NCI-H1417 treated with DMSO at 0.1 percent for 48 hours (cell line): ENCODE measurements around the gene DPEP3.
"Not testable (repeated sequence)": the region's sequence is repeated elsewhere in the genome, so short reads cannot be mapped to it uniquely, and the experiment has no call there.

Source experiments
- DNase-seq: peaks from one replicate; lab custom pipeline; 2025; lab: John Stamatoyannopoulos, UW

The DPEP3 gene, protein sequence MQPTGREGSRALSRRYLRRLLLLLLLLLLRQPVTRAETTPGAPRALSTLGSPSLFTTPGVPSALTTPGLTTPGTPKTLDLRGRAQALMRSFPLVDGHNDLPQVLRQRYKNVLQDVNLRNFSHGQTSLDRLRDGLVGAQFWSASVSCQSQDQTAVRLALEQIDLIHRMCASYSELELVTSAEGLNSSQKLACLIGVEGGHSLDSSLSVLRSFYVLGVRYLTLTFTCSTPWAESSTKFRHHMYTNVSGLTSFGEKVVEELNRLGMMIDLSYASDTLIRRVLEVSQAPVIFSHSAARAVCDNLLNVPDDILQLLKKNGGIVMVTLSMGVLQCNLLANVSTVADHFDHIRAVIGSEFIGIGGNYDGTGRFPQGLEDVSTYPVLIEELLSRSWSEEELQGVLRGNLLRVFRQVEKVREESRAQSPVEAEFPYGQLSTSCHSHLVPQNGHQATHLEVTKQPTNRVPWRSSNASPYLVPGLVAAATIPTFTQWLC

DNA sequence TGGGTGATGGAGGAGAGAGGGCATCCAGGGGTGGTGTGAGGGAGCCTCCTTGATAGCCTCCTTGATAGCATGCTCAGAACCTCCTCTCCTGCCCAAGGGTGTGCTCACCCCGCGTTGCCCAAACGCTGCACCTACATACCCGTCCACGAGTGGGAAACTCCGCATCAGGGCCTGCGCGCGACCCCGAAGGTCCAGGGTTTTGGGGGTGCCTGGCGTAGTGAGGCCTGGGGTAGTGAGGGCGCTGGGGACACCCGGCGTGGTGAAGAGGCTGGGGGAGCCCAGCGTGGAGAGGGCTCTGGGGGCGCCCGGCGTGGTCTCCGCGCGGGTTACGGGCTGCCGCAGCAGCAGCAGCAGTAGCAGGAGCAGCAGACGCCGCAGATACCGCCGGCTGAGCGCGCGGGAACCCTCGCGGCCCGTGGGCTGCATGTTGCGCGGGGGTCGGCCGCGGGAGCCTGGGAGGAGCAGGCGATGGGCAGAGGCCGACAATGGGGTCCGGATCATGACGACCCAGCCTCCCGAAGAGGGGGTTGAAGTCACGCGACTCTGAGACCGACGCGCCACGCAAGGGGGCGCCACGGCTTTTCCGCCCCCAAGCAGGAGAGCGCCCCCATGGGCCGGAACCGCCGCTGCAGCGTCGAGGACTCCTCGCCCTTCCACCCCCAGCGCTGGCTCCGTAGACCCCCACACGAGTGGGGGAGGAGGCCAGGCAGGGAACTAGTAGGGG lies at the start of gene DPEP3:
Gene DPEP3 (minus strand): TSS at position 545 of the 724 bp plus-strand sequence. CDS start 119 bp downstream, at position 426.
- DNase-seq, result no peak

- DNase-seq, result no peak
Measured at GRCh38 chr16:68028996-68029395, 48.7 kb upstream of the DPEP3 start.

- peak; percentile 36 for DNase-seq
Measured at GRCh38 chr16:68022728-68023537, 42.6 kb upstream of the DPEP3 start, which contains the start of the genes DDX28 and DUS2. TSS of gene DDX28 (minus strand) at chr16:68023232. CDS start at chr16:68023202, 30 bp downstream. TSS of gene DUS2 (plus strand) at chr16:68023284. CDS start at chr16:68038024, 14,740 bp downstream.

- no peak for DNase-seq
Measured at GRCh38 chr16:68022278-68022727, 42.0 kb upstream of the DPEP3 start.

DNA sequence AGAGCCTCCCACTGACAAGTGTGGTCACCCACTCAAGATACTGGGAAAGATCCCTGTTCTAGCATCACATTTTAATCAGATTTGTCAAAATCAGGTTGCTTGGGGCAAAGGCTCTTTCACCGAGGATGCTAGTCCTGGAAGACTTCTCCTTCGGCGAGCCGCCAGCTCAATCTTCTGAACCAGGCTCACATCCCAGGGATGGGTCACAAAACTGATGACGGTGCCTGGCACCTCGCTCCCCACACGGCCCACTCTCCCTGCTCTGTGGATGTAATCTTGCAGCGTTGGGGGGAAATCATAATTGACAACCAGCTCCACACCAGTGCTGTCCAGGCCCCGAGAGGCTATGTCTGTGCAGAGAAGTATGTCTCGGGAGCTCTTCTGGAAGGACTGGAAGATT lies 41.2 kb upstream of the DPEP3 start:
- no peak for DNase-seq

GRCh38 chr16:68019167-68019680 lies 38.9 kb upstream of the DPEP3 start:
- DNase-seq, result no peak

- DNase-seq, result no peak
Measured at GRCh38 chr16:68015681-68016080, 35.4 kb upstream of the DPEP3 start, which contains the start of gene DPEP2NB. TSS of gene DPEP2NB (minus strand) at chr16:68015911. CDS start at chr16:68015770, 141 bp downstream.

DNA sequence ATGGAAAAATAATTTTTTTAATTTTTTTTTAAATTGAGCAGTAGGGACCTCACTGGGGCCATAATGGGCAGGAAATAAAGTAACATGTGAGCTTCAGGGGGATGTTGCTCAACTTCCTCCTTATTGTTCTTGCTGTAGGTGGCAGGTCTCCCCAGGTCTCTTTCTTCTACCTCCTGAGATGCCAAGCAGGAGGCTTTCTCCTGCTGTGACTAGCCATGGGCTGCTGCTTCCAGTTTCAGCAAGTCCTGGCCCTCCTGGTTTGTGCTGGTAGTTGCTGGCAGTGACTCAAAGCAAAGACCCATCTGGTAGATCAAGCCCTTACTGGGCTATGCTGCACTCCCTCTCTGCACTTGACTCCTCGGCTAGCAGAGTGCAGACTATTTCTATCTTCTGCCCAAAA lies 33.1 kb upstream of the DPEP3 start:
- DNase-seq, result no peak

- DNase-seq, result not testable (repeated sequence)
Measured at GRCh38 chr16:68009872-68010271, 29.6 kb upstream of the DPEP3 start.

GRCh38 chr16:68009157-68009735 lies 28.9 kb upstream of the DPEP3 start:
- no peak for DNase-seq

DNA sequence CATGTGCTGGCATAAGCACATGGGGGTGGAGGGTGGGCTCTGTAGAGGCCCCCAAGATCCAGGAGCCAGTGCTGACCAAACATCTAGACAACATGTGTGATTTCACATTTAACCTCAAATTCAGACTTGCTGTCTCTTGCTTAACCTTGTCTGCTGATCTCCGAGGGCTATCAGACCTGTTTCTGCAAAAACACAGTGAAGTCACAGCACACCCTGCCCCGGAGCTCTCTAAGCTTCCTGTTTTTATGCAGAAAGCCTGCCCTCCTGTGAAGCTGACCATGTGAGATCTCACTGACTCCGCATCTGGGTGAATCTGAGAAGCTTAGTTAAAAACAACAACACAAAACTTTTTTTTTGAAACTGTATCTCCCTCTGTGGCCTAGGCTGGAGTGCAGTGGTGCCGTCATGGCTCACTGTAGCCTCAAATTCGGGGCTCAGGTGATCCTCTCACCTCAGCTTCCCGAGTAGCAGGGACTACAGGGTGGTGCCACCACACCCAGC lies 25.5 kb upstream of the DPEP3 start:
- DNase-seq, result no peak

- DNase-seq, result no peak
Measured at GRCh38 chr16:68005211-68005610, 24.9 kb upstream of the DPEP3 start.

DNA sequence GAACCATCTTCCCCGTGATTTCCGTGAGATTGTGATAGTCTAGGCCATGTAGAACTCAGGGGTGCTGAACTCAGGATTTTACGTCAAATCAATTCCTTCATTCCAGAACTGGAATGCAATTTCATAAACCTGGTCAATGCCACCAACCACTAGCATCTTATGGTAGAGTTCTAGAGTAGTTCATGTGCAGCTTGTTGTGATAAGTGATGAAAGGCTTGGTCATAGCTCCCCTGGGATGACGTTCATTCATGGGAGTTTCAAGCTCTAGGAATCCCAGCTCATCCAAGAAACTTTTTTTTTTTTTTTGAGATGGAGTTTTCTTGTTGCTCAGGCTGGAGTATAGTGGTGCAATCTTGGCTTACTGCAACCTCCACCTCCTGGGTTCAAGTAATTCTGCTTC lies 22.7 kb upstream of the DPEP3 start:
- DNase-seq, result no peak

GRCh38 chr16:68000450-68000849 lies 20.2 kb upstream of the DPEP3 start:
- DNase-seq, result no peak

DNA sequence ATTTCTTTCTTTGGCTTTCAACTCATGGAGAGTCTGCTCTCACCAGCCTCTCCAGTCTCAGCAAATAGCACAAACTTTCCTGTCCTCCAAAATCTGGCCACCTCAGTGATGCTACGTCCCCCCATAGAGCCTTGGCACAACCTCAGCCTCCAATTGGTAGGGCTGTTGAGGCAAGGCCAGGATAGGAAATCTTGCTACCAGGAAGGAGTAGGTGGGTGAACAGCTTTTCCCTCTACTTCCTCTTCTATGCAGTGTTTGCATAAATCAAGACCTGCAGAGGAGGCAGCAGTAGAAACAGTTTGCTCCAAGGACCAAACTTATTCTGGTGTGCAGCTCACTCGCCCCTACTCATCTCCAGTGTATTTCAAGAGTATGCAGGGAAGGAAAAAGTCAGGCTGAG lies 19.7 kb upstream of the DPEP3 start:
- no peak for DNase-seq

DNA sequence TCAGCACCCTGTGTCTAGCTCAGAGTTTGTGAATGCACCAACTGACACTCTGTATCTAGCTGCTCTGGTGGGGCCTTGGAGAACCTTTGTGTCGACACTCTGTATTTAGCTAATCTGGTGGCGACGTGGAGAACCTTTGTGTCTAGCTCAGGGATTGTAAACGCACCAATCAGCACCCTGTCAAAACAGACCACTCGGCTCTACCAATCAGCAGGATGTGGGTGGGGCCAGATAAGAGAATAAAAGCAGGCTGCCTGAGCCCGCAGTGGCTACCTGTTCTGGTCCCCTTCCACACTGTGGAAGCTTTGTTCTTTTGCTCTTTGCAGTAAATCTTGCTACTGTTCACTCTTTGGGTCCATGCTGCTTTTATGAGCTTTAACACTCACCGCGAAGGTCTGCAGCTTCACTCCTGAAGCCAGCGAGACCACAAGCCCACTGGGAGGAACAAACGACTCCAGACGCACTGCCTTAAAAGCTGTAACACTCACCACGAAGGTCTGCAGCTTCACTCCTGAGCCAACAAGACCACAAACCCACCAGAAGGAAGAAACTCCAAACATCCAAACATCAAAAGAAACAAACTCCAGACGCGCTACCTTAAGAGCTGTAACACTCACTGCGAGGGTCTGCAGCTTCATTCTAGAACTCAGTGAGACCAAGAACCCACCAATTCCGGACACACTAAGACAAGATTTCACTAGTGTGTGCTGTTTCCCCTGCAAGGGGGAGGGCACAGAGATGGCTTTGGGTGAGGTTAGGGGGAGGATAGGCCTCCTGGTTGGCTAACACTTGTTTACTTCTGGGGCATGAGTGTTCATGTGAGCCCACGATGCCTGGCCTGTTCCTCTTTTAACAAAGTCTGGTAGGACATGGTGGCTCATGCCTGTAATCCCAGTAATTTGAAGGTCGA lies 18.7 kb upstream of the DPEP3 start, which contains the start of gene DPEP2:
Gene DPEP2 (minus strand): TSS at position 706 of the 910 bp plus-strand sequence. CDS start 6,272 bp downstream, outside the sequence.
- not testable (repeated sequence) for DNase-seq

DNA sequence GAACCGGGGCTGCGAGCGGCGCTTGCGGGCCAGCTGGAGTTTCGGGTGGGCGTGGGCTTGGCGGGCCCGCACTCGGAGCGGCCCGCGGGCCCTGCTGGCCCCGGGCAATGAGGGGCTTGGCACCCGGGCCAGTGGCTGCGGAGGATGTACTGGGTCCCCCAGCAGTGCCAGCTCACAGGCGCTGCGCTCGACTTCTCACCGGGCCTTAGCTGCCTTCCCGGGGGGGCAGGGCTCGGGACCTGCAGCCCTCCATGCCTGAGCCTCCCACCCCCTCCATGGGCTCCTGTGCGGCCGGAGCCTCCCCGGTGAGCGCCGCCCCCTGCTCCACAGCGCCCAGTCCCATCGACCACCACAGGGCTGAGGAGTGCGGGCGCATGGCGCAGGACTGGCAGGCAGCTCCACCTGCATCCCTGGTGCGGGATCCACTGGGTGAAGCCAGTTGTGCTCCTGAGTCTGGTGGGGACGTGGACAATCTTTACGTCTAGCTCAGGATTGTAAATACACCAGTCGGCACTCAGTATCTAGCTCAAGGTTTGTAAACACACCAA lies 18.0 kb upstream of the DPEP3 start:
- not testable (repeated sequence) for DNase-seq

DNA sequence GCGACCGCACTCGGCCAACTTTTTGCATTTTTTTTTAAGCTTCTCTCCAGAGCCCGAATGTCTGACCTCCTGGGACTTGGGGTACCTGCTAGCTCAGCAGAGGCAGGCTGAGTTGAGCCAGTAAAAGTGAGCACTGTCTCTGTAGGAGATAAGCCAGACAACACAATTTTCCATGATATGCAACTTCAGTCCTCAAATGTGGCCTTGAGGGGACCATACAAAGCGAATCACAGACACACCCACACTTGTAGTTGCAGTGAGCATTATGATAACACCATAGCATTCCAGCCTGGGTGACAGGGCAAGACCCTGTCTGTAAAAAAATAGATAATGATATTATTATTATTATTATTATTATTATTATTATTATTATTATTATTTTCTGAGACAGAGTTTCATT lies 16.4 kb upstream of the DPEP3 start:
- no peak for DNase-seq

- DNase-seq, result no peak
Measured at GRCh38 chr16:67995423-67995822, 15.1 kb upstream of the DPEP3 start.
